Epithelial cell of alveolus of lung (primary cell): ENCODE results near the gene SIRPB1. TPM values are rescaled to one million over a fixed set of nuclear protein-coding genes. Genes with fewer than 3 reads are reported as not detected.

Source experiments
- total RNA-seq: library from RNA; depleted of rRNA; stranded (reverse); fragments of >200 nt; gene quantifications from 2 replicates; pipeline ENCODE4 v1.2.1, GENCODE V29; 2015

The SIRPB1 gene
- 0.78 TPM in 1 of 2 replicates, not detected in the other for total RNA-seq

GRCh38 chr20:1619861-1620444 lies at the start of gene SIRPB1:
Gene SIRPB1 (minus strand): TSS chr20:1620009. CDS start chr20:1619944, 65 bp downstream.

GRCh38 chr20:1657556-1658334 lies 37.9 kb upstream of the SIRPB1 start, which contains the start of gene SIRPG:
Gene SIRPG (minus strand): TSS chr20:1657779. CDS start chr20:1657714, 65 bp downstream.

Other genes with a start within 250 kb of the SIRPB1 start
- 145 and 150 TPM in 2 replicates for gene FKBP1A, start 227.0 kb downstream of the SIRPB1 start, total RNA-seq
- gene NSFL1C, start 153.2 kb downstream of the SIRPB1 start, total RNA-seq: 24.6 and 26.6 TPM in 2 replicates
- not detected in 2 replicates for gene SIRPB2, start 128.6 kb downstream of the SIRPB1 start, total RNA-seq
- not detected in 2 replicates for gene SIRPD, start 62.3 kb downstream of the SIRPB1 start, total RNA-seq
- not detected in 2 replicates for gene SIRPG, start 37.8 kb upstream of the SIRPB1 start, total RNA-seq